GM12873 (cell line): ENCODE data around the gene RPL19.

Experiments
- CTCF ChIP-seq: IDR thresholded peaks from 2 replicates; pipeline ENCODE4 v1.5.1; 2012; ENCODE audit warnings: low read depth, mild to moderate bottlenecking, moderate library complexity, low read length, control low read depth; ENCODE audit not compliant: insufficient read depth; ENCODE audit errors: missing control alignments

RPL19 gene

GRCh38 chr17:39219647-39220154, 19.6 kb downstream of the RPL19 start:
- TF ChIP-seq CTCF: no peak

GRCh38 chr17:39221572-39221971, 21.5 kb downstream of the RPL19 start:
- no peak for TF ChIP-seq CTCF

GRCh38 chr17:39222151-39222550, 22.1 kb downstream of the RPL19 start:
- no peak for TF ChIP-seq CTCF

GRCh38 chr17:39222866-39223834, 23.1 kb downstream of the RPL19 start:
- no peak for TF ChIP-seq CTCF

- no peak for TF ChIP-seq CTCF
These were observed 24.1 kb downstream of the RPL19 start for GRCh38 chr17:39223907-39224777.

GRCh38 chr17:39224778-39225307, 24.8 kb downstream of the RPL19 start:
- TF ChIP-seq CTCF: no peak
